ENCODE results near the gene PDF.

- TF ChIP-seq CTCF (IDR thresholded peaks at IDR 0.05) (no peak), POLR2AphosphoS5 (IDR thresholded peaks at IDR 0.05) (no peak), POLR2A (IDR thresholded peaks at IDR 0.05) (no peak)
These were observed 4.1 kb downstream of the PDF start for GRCh38 chr16:69326172-69326873.

Data from breast epithelium (tissue), 3 donors.